Activated CD4-positive, alpha-beta T cell treated with anti-CD3 and anti-CD28 coated beads, Interleukin-2, amount 50 U/mL, for 1 hour (primary cell): ENCODE data around the gene TOP2A.

Experiments used
- DNase-seq: peaks from one replicate; pipeline ENCODE4 v3.0.0-alpha.2; 2020

The TOP2A gene

DNA sequence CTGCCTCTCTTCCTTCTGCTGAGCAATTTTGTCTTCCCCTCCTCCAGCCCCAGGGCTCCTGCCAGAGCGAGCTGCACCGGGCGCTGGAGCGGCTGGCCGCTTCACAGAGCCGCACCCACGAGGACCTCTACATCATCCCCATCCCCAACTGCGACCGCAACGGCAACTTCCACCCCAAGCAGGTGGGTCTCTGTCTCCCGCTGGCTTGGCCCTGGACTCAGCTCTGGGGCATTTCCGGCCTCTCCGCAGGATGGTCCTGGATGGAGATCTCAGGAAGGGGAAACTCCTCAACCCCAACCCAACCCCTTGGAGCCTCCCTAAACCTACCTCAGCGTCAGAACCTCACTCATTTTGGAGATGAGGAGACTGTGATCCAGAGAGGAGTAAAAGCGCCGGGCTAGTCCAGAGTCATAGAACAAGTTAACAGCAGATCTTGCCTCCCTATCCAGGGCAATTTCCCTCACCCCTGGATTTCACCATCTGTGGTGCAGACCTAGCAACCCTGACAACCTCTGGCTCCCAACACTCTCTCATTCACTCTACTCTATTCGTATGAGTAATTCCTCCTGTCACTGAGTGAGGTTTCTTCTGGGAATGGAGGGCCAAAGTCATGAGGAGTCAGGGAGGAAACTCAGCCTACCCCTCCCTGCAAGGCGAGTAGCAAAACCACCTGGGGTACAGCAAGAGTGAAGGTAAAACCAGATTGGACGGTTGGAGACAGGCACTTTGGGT lies 36.4 kb upstream of the TOP2A start:
- no peak for DNase-seq

DNA sequence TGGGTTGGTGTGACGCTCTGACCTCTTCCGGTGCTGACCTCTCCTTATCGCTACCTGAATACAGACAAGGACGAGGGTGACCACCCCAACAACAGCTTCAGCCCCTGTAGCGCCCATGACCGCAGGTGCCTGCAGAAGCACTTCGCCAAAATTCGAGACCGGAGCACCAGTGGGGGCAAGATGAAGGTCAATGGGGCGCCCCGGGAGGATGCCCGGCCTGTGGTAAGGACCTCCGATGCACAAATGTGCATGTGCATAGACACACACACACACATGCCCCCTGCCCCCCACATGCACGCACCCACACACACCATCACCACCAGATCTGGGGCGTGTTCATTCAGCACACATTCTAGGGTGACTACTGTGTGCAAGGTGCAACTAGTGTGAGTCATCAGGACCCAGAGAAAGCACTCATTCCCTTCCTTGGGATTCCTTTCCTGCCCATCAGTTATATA lies 35.3 kb upstream of the TOP2A start:
- DNase-seq: no peak

- no peak for DNase-seq
These were observed 34.6 kb upstream of the TOP2A start for GRCh38 chr17:40452216-40452787.

- no peak for DNase-seq
These were observed 33.7 kb upstream of the TOP2A start for GRCh38 chr17:40451420-40451819.

DNA sequence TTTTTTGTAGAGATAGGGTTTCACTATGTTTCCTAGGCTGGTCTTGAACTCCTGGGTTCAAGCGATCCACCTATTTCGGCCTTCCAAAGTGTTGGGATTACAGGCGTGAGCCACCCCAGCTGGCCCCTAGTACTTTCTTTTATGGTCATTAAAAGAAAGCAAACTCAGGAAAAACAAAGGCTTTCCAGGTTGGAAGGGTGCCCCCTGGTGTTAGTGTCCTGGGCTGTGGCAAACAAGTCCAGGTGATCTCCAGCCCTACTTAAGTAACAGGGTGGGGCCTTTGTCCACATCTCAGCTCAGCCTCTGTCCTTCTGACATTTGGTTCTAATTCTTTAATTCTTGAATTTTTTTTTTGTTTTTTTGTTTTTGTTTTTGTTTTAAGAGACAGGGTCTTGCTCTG lies 32.5 kb upstream of the TOP2A start:
- DNase-seq: peak; percentile 44

- no peak for DNase-seq
These were observed 31.1 kb upstream of the TOP2A start for GRCh38 chr17:40448639-40449261.

DNA sequence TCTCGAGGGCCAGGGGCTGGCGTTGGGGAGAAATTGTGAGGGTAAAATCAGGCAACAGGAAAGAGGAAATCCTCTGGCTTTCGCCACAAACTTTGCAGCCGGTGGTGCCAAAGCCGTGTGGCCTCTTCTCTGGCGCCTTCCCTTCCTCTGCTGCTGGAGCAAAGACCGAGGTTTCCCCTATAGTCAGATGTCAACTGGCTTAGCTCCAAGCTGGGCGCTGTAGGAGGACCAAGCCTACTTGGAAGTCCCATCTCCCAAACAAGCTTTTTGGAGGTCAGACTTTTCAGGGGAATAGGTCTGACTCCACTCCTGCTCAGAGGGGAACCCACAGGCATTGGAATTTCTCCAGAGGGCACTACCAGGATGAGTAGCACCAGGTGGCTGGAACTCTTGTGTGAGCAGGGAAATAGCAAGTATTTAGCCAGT lies 30.5 kb upstream of the TOP2A start:
- DNase-seq: no peak

DNA sequence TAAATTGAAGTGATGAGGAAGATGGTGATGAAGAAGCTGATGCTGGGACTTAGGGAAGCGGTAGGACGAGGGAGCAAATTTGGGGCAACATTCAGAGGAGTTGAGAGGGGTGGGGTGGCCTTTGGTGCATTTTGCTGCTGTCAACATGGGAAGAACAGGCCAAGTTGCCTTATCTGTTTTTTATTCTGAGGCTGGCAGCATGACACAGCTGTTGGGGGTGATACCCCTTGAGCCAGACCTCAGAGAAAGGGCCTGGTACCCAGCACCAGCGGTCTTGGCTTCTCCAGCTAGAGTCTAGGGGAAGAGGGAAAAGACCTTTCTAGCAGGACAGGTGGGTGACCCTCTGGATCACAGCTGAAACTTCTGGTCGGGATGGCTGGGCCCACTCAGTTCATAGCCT lies 30.1 kb upstream of the TOP2A start:
- no peak for DNase-seq

- DNase-seq: no peak
These were observed 29.5 kb upstream of the TOP2A start for GRCh38 chr17:40447148-40447644.

GRCh38 chr17:40445751-40446468 lies 28.2 kb upstream of the TOP2A start:
- no peak for DNase-seq

DNA sequence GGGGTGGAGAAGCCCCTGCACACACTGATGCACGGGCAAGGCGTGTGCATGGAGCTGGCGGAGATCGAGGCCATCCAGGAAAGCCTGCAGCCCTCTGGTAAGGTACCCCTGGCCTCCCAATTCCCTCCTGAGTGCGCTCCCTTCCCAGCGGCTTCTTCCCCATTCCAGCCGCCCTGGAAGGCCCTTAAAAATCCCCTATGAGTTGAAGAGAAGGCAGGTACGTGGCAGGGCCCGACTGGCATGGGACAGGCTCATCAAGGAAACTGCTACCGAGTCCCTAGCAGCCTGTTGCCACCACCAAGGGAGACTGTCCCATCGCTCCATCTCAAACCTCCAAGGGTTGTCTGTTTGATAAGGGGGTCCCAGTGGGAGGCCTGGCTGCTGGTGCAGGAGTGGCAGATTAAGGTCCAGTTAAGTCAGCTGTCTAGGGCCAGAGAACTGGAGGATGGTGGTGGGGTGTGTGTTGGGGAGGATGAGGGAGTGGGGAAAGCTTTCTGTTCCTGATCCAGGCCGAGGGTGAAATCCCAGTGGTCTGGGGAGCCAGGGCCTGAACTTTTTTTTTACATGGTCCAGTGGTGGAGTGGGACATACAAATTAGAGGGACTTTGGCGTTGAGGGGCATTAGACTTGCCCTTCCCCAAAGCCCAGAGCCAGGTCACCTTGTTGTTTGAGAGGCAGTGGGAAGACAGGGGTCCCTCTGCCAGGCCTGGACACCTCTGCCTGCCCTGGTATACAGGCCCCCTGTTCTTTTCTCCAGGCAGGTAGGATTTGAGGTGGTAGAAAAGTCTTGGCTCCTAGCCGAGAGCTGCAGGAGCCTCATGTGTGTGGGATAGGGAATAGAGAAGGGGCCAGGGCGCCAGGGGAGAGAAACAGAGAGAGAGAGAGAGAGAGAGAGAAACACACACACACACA lies 26.5 kb upstream of the TOP2A start:
- DNase-seq: no peak

DNA sequence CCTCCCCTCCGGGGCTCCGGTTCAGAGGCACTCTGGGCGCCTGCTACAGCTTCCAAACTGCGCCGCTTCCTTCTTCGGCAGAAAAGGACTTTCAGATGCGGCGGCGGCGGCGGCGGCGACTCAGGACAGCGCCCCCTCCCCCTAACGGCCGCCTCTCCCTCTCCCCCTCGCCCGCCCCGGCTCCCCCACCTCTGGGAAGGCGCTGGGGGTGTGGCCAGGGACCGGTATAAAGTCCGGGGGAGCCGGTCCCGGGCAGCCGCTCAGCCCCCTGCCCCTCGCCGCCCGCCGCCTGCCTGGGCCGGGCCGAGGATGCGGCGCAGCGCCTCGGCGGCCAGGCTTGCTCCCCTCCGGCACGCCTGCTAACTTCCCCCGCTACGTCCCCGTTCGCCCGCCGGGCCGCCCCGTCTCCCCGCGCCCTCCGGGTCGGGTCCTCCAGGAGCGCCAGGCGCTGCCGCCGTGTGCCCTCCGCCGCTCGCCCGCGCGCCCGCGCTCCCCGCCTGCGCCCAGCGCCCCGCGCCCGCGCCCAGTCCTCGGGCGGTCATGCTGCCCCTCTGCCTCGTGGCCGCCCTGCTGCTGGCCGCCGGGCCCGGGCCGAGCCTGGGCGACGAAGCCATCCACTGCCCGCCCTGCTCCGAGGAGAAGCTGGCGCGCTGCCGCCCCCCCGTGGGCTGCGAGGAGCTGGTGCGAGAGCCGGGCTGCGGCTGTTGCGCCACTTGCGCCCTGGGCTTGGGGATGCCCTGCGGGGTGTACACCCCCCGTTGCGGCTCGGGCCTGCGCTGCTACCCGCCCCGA lies 25.7 kb upstream of the TOP2A start, which contains the start of gene IGFBP4:
TSS of gene IGFBP4 (plus strand) at position 255 of the 792 bp plus-strand sequence. CDS start at position 541, 286 bp downstream.
- DNase-seq: peak; percentile 66

DNA sequence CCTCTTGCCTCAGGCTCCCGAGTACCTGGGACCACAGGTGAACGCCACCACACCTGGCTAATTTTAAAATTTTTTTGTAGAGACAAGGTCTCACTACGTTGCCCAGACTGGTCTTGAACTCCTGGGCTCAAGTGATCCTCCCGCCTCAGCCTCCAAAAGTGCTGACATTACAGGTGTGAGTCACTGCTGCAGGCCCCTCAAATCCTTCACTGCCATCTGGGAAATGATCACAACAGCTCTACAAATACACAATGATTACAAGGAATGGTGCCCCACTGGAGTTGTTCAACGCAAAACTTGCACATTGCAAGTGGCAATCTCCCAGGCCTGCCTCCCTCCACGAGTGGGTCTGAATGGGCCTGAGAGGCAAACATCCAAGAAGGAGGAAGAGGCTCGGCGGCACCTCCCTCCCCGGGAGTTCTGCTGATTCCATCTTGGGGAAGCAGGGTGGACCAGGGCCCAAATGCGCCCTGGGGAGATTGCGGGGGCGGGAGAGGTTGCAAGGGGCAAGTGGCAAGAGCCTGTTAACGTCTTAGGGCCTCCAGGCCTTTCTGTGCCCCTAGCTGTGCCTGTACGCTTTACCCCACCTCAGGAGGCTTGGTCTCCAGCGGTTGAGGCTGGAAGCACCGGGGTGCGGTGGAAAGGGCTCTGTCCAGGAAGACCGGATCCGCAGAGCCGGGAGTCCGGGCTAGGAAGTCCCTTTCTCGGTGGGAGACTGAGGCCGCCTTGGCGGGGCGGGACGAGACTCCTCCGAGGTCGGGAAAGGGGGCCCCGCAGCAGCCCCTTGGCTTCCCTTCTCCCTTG lies 24.9 kb upstream of the TOP2A start:
- no peak for DNase-seq

DNA sequence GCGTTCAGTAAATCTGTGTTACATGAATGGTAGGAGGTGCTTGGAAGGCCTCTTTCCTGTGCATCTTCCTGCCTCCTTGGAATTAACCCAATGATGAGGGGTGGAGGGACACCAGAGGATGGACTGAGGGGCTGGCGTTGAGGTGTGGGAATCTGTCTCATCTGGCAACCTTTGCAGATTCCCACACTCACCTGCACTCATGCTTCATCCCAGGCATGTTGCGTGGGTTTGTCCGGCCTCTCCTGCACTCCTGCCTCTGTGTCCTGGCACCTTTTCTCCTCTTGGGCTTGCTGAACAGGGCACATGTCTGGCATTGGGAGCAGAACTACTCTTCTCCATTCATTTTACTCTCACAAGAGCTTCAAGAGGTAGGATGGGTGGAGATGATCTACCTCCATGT lies 22.5 kb upstream of the TOP2A start:
- no peak for DNase-seq

GRCh38 chr17:40437095-40437732 lies 19.5 kb upstream of the TOP2A start:
- DNase-seq: no peak

- no peak for DNase-seq
These were observed 18.9 kb upstream of the TOP2A start for GRCh38 chr17:40436636-40437035.

DNA sequence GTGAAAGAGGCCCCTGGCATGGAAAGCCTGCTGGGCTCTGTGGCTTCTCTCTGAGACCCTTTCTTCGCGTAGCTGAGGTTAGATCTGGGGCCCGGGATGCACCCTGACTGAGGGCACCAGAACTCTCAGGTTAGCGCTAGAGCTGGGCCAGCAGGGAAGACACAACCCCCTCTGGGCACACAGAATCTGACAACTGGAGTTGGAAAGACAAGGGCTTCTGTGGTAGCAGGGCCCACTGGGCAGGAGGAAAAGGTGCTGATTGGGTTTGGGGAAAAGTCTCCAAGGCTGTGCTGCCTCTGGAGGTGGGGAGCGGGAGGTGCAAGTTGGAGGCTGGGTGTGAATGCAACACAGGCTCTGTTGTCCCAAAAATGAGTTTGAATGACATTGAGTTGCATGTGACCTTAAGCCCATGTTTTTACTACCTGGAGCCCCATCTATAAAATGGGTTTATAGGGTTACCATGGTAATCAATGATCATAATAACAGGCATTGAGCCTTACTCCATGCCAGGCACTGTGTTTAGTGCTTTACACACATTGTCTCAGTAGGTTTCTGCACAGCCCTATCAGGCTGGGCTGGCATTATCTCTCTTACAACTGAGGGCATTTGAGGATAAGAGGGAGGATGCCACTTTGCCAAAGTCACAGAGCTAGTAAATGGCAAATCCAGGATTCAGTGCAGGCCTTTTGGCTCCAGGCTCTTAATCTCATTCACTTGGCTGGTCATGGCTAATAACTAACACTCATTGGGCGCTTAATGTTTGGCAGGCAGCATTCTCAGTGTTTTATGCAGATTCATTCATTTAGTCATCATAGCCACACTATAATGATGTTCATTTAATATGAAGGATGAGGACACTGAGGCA lies 16.1 kb upstream of the TOP2A start:
- DNase-seq: no peak

DNA sequence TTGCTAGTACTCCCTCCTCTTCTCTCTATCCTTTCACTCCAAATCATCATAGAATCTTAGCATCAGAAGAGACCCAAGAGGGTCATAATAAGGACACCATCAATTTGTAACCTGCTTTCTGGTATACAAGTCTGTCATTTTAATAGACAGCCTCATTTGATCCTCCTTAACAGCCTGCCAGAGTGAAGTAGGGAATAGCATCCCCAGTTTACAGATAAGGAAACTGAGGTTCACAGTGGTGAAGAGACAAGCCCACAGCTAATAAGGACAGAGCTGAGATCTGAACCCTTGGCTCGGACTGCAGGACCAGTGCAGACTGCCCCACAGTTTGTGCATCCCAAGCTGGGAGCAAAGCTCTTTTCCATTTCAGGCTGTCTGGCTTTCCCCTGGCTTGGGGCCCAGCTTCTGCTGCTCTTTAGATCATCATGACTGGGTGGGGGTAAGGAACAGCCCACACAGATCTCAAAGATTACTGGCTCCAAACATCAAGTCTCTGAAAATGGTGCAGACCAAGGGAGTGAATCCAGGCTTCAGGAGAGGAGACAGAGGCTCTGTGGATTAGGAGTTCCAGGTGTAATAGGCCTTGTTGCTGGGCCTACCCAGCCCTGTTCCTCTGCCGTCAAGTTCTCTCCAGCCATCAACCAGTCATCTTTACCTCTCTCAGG lies 15.3 kb upstream of the TOP2A start:
- DNase-seq: no peak
